Measurements from ENCODE around the gene COMMD1. TPM values are rescaled to one million over a fixed set of nuclear protein-coding genes. Genes with fewer than 3 reads are reported as not detected.
A peak's percentile ranks its signal among the peaks of the same experiment; 100 is the strongest.

COMMD1 gene
- polyA plus RNA-seq, 1 donor (not counting 4 experiments of a cell fraction or from before 2014, with no cell fraction given) = 44.8 TPM

GRCh38 chr2:62110415-62111025, 205.0 kb downstream of the COMMD1 start:
- dilution Hi-C loops (cut with MboI; ENCODE audit: extremely low pct_ligation_motif_present, low sequenced_read_pairs) = no loop called here
- Histone ChIP-seq H3K4me3 (ENCODE audit: control insufficient read depth in 2 of 3, extremely low read depth in 1 of 3, insufficient read depth in 2 of 3, low read depth in 1 of 3, low read length in 3 of 3) (no peak overlapping the region), H2AFZ (ENCODE audit: control insufficient read depth, low read length) (no peak overlapping the region), H4K20me1 (ENCODE audit: control insufficient read depth, extremely low read depth, insufficient read depth, low read length) (no peaks in the 10 kb centered on the region), H3K4me2 (ENCODE audit: control insufficient read depth, extremely low read depth, insufficient read depth, low read depth, low read length) (no peak overlapping the region), H3K79me2 (ENCODE audit: control insufficient read depth, insufficient read depth, low read length) (no peaks in the 10 kb centered on the region), H3K4me1 (ENCODE audit: control insufficient read depth, extremely low read depth, insufficient read depth, low read length) (peaks cover 11% of the 10 kb centered on the region), H3K36me3 (ENCODE audit: control insufficient read depth in 2 of 2, extremely low read depth in 1 of 2, insufficient read depth in 2 of 2, low read length in 2 of 2) (no peaks in the 10 kb centered on the region), H3K27ac (ENCODE audit: control insufficient read depth, insufficient read depth, low read length) (no peak overlapping the region), H3K9me3 (ENCODE audit: control insufficient read depth, low read depth, low read length) (no peaks in the 10 kb centered on the region), H3K27me3 (ENCODE audit: control insufficient read depth, extremely low read depth, insufficient read depth, low read length) (no peaks in the 10 kb centered on the region), H3K9ac (ENCODE audit: control insufficient read depth, extremely low read depth, insufficient read depth, low read length) (no peak overlapping the region), H3K9me1 (ENCODE audit: control insufficient read depth, extremely low read depth, insufficient read depth, low read length) (no peaks in the 10 kb centered on the region)
- no peak for TF ChIP-seq CTCF (optimal IDR thresholded peaks at IDR 0.05 in 1 of 3, IDR thresholded peaks at IDR 0.05 in 1 of 3, conservative IDR thresholded peaks at IDR 0.05 in 1 of 3; ENCODE audit: extremely low read depth in 1 of 3, insufficient read depth in 2 of 3, low read length in 3 of 3)
- no peak for TF ChIP-seq EZH2 (IDR thresholded peaks at IDR 0.05; ENCODE audit: low read length)
- DNase-seq (ENCODE audit: low read depth, low spot score) (no peak), FAIRE-seq (no peak)

GRCh38 chr2:62112179-62112578, 206.7 kb downstream of the COMMD1 start:
- no peaks in the 10 kb centered on the region for H3K36me3 ChIP-seq (ENCODE audit: control insufficient read depth in 2 of 2, extremely low read depth in 1 of 2, insufficient read depth in 2 of 2, low read length in 2 of 2)

More at GRCh38 chr2:62112179-62112578, 206.7 kb downstream of the COMMD1 start:
- H3K79me2 ChIP-seq (ENCODE audit: control insufficient read depth, insufficient read depth, low read length) = no peaks in the 10 kb centered on the region
- DNase-seq (ENCODE audit: low read depth, low spot score) = no peak
- TF ChIP-seq EZH2 (IDR thresholded peaks at IDR 0.05; ENCODE audit: low read length) (no peak), CTCF (optimal IDR thresholded peaks at IDR 0.05 in 1 of 3, IDR thresholded peaks at IDR 0.05 in 1 of 3, conservative IDR thresholded peaks at IDR 0.05 in 1 of 3; ENCODE audit: extremely low read depth in 1 of 3, insufficient read depth in 2 of 3, low read length in 3 of 3) (no peak)
- H3K27ac ChIP-seq (ENCODE audit: control insufficient read depth, insufficient read depth, low read length) = no peak overlapping the region
- no peaks in the 10 kb centered on the region for H3K9me1 ChIP-seq (ENCODE audit: control insufficient read depth, extremely low read depth, insufficient read depth, low read length)
- H3K9me3 ChIP-seq (ENCODE audit: control insufficient read depth, low read depth, low read length) = no peaks in the 10 kb centered on the region
- no peak for FAIRE-seq
- peak overlapping the region; percentile 28 for H3K4me2 ChIP-seq (ENCODE audit: control insufficient read depth, extremely low read depth, insufficient read depth, low read depth, low read length)
- H4K20me1 ChIP-seq (ENCODE audit: control insufficient read depth, extremely low read depth, insufficient read depth, low read length) = no peaks in the 10 kb centered on the region
- H3K4me3 ChIP-seq (ENCODE audit: control insufficient read depth in 2 of 3, extremely low read depth in 1 of 3, insufficient read depth in 2 of 3, low read depth in 1 of 3, low read length in 3 of 3) = no peak overlapping the region
- H3K4me1 ChIP-seq (ENCODE audit: control insufficient read depth, extremely low read depth, insufficient read depth, low read length) = peaks cover 11% of the 10 kb centered on the region
- dilution Hi-C loops (cut with MboI; ENCODE audit: extremely low pct_ligation_motif_present, low sequenced_read_pairs) = no loop called here
- peak overlapping the region; percentile 16 for H2AFZ ChIP-seq (ENCODE audit: control insufficient read depth, low read length)
- no peak overlapping the region for H3K9ac ChIP-seq (ENCODE audit: control insufficient read depth, extremely low read depth, insufficient read depth, low read length)
- H3K27me3 ChIP-seq (ENCODE audit: control insufficient read depth, extremely low read depth, insufficient read depth, low read length) = no peaks in the 10 kb centered on the region
